GM21526 (cell line): ENCODE results near the gene WIPF2.

ENCODE experiments used
- ATAC-seq: cut with Tn5 transposase; IDR thresholded peaks from one replicate; pipeline ENCODE4 v1.9.1; 2021; ENCODE audit warnings: moderate library complexity; ENCODE audit not compliant: unreplicated experiment, low FRiP score

The WIPF2 gene

GRCh38 chr17:40312131-40312731 lies 93.1 kb downstream of the WIPF2 start:
- ATAC-seq: no peak

DNA sequence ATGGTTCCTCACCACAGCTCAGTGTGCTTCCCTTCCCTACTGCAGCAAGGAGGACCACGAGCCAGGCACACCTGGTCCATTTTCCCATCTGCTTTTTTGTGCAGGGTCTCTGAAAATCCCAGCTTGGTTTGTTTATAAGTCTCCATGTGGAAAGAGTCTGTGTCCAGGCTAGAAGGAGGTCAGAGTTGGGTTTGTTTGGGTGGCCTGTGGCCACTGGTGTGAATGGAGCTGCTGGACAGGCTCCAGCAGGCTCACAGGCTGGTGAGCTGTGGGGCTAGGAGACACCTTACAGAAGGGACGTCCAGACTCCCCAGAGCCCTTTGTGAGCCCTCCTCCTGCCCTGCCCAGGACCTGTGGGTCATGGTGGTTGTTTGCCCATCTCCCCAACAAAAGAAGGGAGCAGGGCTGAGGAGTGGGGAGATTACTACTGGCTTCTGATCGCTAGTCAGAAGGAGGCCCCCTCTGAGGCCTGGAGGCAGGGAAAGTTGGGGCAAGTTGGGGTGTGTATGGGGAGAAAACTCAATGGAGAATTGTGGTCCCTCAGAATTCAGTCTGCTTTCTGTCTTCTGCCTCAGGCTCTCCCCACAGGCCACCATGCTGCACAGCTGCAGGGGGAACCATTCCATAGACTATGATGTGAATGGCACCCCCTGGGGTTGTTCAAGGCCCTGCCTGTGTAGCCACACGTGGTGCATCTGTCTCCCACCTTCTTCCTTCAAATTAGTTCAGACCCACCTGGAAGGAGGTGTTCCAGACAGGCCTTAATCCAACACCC lies 94.0 kb downstream of the WIPF2 start:
- no peak for ATAC-seq

GRCh38 chr17:40313668-40314583 lies 94.8 kb downstream of the WIPF2 start:
- ATAC-seq: no peak

- no peak for ATAC-seq
Observed at GRCh38 chr17:40314584-40314956, 95.5 kb downstream of the WIPF2 start.

DNA sequence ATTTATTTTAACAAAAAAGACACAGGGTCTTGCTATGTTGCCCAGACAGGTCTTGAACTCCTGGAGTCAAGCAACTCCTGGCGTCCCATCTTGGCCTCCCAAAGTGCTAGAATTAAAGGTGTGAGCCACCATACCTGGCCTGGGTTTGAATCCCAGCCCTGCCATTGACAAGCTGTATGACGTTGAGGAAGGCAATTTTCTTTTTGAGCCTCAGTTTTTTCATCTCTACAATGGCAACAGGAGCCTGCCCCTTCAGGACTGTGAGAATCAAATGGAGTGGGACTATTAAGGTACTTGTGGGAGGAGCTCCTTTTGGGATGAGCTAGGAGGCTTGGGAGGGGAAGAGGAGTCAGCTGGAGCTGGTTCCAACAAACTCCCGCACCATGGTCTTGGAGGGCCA lies 96.1 kb downstream of the WIPF2 start:
- no peak for ATAC-seq

DNA sequence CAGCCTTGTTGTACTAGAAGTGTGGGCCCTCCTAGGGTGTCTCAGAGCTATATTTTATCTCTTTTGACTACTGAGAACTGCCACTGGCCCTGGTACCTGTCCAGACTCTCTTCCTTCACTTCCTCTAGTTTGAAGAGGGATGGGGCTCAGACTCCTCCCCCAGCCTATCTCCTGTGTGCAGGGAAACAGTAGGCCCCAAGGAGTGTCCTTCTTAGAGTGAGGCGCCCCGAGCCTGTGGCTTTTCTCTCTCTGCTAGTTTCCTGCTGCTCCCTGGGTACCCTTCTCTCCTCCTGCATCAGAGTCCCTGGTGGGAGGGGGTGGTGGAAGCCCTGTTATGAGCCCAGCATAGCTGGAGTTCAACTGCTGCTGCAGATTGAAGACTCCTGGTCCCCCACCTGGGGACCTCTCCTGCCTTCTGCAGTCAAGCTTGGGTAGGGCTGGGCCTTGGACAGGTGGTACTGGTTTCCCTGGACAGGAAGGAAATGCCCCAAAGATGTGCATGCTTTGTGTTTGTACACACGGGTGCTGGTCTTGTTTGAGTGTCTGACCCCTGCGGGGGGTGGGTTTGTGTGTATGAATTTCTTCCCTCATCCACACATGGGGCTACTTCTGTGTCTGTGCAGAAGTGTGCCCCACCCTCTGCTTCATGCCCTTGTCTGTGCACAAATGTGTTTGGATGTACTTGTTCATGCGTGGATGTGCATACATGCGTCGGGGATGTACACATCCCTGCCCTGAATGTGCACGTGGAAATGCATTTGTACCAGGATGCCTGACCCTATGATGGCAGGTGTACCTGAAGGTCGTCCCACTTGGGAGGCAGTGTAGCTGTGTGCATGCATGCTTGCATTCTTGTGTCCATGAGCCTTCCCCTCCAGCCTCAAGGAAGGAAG lies 96.8 kb downstream of the WIPF2 start:
- ATAC-seq: no peak

DNA sequence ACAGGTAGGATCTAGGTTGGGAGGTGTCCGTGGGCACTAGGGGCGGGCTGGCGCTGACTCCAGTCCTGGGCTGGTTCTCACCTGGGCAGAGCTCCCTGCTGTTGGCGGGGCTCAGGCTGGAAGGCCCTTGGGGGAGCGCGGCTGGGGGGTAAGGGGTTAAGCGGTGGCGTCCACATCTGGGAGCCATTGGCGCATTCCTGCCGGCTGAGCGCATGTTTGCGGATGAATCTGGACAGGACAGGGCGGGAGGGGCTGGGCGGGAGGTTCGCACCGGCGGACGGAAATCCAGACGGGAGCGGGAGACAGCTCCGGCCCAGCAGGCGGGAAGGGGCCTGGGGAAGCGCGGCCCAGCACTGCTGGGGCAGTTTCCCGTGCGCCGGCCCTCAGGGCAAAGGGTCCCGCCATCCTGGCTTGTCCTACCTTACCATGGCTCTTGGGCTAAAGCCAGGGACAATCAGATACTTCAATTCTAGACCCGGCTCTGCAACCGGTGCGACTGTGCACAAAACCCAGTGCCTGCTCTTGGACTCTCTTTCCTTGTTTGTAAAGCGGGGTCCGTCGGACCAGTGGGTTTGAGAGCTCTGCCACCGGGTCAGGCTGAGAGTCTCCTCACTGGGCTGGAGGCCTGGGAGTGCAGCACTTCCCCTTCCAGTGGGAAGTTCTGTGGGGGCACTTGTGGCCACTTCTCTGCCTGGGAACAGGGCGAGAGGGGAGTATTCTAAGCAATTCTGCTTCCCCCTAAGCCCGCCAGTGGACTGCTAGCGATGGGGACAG lies 97.7 kb downstream of the WIPF2 start:
- no peak for ATAC-seq

DNA sequence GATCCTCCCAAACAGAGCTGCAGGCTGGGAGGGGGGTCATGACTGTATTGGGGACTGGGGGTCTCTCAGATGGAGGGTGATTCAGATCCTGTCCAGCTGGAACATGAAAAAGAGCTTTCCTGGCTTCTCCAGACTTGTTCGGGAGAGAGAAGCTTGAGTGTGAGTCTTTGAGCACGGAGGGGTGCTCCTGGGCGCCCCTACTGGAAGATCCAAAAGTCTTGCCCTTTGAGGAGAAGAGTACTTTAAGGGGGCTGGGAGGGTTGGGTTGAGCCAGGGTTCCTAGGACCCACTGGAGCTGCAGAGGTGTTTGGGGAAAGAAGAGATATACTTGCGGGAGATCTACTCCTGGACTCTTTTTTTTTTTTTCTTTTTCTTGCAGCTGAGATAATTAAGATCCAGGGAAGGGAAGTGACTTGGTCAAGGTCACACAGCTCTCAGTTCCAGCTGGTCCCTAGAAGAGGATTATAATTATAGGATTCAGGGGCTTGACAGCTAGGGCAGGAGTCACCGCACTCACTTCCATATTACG lies 98.3 kb downstream of the WIPF2 start:
- no peak for ATAC-seq

GRCh38 chr17:40317880-40318829 lies 99.1 kb downstream of the WIPF2 start:
- peak; percentile 59 for ATAC-seq

DNA sequence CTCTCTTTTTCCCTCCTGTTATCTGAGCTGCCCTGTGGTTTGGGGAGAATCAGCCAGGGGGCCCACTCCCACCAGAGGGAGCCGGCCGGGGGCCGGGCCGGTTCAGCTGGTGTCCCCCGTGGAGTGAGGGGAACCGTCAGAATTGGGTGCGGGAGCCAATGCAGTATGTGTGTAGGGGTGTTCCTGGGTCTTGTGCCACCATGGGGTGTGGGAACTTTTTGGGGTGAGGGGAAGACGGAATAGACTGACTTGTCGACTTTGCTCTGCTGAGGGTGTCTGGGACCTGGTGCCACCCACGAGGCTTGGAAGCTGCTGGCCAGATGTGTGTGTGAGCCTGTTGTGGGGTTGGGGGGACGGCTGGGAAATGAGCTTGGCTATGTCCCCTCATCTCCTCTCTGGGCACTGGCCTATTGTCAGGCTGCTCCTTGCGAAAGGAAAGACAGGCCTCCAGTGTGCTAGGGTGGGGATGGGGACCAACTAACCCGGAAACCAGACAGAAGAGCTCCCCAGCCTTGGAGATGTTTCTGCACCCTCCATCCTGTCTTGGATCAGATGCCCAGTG lies 99.8 kb downstream of the WIPF2 start:
- ATAC-seq: no peak

DNA sequence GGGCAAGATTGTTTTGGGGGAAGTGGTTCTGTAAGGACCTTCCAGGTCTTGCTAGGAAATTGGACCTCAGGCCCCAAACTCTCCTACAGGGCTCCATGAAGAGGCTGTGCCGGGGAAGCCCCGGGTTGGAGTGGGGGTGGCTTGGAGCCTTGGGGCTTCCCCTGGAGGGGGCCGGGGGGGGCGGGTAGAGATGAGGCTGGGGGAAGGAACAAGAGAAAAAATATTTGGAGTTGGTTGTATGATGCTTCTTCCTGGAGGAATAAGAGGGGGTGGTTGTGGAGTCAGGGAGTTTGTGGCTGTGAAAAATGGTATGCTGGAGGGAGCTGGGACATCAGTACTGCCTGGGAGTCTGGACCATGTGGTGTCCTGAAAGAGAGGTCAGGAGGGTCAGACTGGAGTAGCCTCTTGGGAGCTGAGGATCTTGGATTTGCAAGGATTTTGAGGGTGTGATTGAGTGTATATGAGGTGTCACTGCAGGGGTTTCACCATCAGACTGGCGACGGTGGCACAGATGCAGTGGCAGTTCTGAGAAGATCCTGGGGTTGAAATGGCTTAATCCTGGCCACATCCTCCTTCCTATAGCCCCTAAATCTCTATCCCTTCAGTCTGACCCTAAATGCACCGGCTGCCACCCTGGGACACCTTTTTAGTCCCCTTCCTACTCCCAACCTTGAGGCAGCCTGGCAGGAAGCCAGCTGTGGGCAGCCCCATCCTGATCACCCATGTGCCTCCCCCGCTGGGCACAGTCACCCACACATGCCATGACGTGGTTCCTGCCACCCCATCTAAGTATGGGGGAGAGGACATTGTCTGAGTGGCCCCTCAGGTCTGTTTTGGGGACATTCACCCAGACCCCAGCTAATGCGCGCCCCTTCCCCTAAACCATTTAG lies 100.8 kb downstream of the WIPF2 start:
- ATAC-seq: no peak

DNA sequence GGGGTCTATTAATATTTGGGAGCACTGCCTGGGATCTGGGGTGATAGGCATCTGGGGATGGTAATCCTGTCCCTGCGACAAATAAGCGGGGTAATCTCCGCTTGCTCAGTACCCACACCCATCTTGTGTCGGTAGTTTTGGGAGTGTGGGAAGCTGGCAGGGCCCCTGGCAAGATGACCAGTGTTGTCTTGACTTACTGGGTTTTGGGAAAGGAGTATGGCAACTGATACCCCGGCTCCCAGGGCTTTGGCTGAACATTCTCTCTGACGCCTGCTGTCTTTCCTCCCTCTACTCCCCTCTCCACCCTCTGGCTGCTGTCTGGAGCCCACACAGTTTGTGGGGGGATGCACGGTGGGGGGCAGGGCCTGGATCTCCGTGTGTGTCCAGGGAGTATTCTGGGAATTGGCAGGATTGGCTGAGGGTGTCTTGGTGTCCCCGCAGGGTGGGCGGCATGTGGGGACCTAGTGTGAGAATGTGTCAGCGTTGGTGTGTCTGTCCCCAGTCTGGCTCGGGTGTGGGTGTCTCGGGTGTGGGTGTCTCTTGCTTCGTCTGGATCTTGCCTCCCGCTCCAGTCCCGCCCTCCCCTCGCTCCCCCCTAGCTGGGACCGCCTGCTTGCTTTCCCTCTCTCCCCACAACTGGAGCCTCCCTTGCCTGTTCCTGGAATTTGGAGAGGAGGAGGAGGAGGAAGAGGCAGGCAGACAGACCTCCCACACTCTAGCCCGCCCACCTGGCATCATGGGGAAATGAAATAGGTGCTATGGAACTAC lies 101.8 kb downstream of the WIPF2 start:
- no peak for ATAC-seq

GRCh38 chr17:40321524-40321929 lies 102.4 kb downstream of the WIPF2 start:
- no peak for ATAC-seq

DNA sequence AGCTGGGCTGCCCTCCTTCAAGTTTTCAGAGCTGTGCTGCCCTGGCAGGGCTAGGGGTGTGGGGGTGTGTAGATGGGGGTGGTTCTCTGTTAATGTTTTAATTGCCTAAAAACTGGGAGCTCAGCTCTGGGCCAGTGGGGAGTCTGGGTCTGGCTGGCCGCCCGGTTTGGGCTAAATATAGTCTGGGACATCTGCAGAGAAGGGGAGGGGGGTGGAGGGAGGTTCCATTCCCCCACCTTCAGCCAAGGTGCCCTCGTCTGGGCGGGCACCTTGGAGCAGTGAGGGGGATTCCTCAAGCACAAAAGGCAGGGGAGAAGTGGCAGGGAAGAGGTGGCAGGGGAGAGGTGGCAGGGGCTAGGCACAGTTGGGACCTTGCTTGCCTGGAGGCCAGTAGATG lies 102.9 kb downstream of the WIPF2 start:
- ATAC-seq: no peak

DNA sequence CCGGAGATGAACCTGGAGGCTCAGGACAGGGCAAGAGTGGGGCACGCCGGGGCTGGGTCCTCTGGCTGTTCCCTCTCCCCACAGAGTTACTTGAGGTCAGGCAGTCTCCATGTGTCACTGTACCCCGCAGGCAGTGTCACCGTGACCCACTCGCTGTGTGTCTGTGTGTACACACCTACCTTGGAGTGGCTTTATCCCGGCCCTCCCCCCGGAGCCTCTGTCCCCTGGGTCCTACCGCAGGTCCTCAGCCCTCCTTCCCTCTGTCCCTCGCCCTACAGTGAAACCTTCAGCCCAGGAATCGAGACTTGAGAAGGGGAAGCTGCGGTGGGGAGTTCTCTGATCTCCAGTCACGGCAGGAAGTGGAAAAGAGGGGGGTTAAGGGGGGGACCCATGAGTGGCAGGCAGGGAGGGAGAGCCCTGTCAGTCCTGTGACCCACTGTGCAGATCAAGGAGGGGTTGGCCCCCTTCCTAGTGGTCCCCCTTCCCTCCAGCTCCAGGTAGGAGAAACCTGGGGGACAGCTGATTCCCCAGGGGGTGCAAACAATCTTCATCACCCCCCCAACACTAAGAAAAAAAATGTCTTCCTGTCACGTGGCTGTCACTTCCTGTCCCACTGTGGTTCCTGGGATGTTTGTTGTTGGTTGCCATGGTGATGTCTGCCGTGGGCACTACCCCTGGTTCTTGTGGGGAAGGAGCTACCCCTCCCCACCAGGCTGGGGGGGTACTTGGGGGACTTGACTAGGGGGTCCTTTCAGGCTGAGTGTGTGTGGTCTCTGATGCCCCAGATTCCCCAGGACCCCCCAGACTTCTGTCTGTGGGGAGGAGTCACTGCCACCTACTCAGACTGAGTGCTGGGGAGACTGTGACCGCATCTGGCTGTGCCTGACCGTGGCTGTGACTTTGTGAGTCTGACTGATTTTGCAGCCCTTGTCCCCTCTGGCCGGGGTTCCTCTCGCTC lies 103.5 kb downstream of the WIPF2 start:
- ATAC-seq: no peak
